Mesenchymal stem cell (in vitro differentiated cells and primary cell): ENCODE measurements around the gene SMARCC1.

ENCODE experiments used
- DNase-seq: peaks from one replicate; pipeline ENCODE4 v3.0.0-alpha.2; 2013
- H2AFZ ChIP-seq: one replicate; pipeline ENCODE4 v1.6.1; 2013; ENCODE audit warnings: low read depth, mild to moderate bottlenecking, control low read depth, inconsistent platforms, low read length, moderate library complexity
- H2AK5ac ChIP-seq: 2 replicates; pipeline ENCODE4 v1.6.1; 2013; ENCODE audit warnings: low read length, moderate library complexity, mild to moderate bottlenecking, inconsistent platforms; ENCODE audit not compliant: severe bottlenecking
- H2BK120ac ChIP-seq: one replicate; pipeline ENCODE4 v1.6.1; 2013; ENCODE audit warnings: low read depth, mild to moderate bottlenecking, inconsistent platforms, low read length, moderate library complexity
- H2BK12ac ChIP-seq, 2 experiments: one replicate each; pipeline ENCODE4 v1.6.1; 2013; ENCODE audit warnings: inconsistent platforms in 2 of 2, low read length in 2 of 2, mild to moderate bottlenecking in 2 of 2, moderate library complexity in 2 of 2, control low read depth in 1 of 2
- H2BK15ac ChIP-seq: one replicate; pipeline ENCODE4 v1.6.1; 2013; ENCODE audit warnings: mild to moderate bottlenecking, low read depth, inconsistent platforms; ENCODE audit not compliant: poor library complexity, severe bottlenecking
- H2BK5ac ChIP-seq: 2 replicates; pipeline ENCODE4 v1.6.1; 2013; ENCODE audit warnings: low read depth, mild to moderate bottlenecking, low read length, control low read depth, inconsistent platforms; ENCODE audit not compliant: poor library complexity, severe bottlenecking
- H3K14ac ChIP-seq, 2 experiments: one replicate each; pipeline ENCODE4 v1.6.1; 2013; ENCODE audit warnings: inconsistent platforms in 2 of 2, low read length in 2 of 2, control low read depth in 1 of 2, mild to moderate bottlenecking in 1 of 2, moderate library complexity in 1 of 2
- H3K18ac ChIP-seq, 2 experiments: one replicate each; pipeline ENCODE4 v1.6.1; 2013; ENCODE audit warnings: inconsistent platforms in 2 of 2, low read length in 2 of 2, control low read depth in 1 of 2, low read depth in 1 of 2, mild to moderate bottlenecking in 1 of 2
- H3K23ac ChIP-seq, 2 experiments: one replicate each; pipeline ENCODE4 v1.6.1; 2013; ENCODE audit warnings: inconsistent platforms in 2 of 2, low read length in 2 of 2, mild to moderate bottlenecking in 2 of 2, moderate library complexity in 2 of 2, control low read depth in 1 of 2
- H3K27ac ChIP-seq: 2 replicates; pipeline ENCODE4 v1.5.1; 2013; ENCODE audit warnings: mild to moderate bottlenecking, moderate library complexity, low read length, control low read depth, inconsistent platforms; ENCODE audit not compliant: poor library complexity, severe bottlenecking
- H3K27me3 ChIP-seq, 2 experiments: 2 replicates each; pipeline versions ENCODE4 v1.6.1 to v1.7.0; 2013; ENCODE audit warnings: low read length in 2 of 2, mild to moderate bottlenecking in 2 of 2, moderate library complexity in 2 of 2, control low read depth in 1 of 2, inconsistent platforms in 1 of 2; ENCODE audit not compliant: control insufficient read depth in 1 of 2, insufficient read depth in 1 of 2
- H3K36me3 ChIP-seq, 2 experiments: 2 replicates each; pipeline versions ENCODE4 v1.6.1 to v1.7.0; 2013; ENCODE audit warnings: low read length in 2 of 2, control low read depth in 1 of 2, inconsistent platforms in 1 of 2, low read depth in 1 of 2, mild to moderate bottlenecking in 1 of 2; ENCODE audit not compliant: insufficient read depth in 2 of 2, control insufficient read depth in 1 of 2
- H3K4ac ChIP-seq, 2 experiments: one replicate each; pipeline ENCODE4 v1.6.1; 2013; ENCODE audit warnings: inconsistent platforms in 2 of 2, low read length in 2 of 2, mild to moderate bottlenecking in 2 of 2, moderate library complexity in 2 of 2, control low read depth in 1 of 2, low read depth in 1 of 2
- H3K4me1 ChIP-seq: 2 replicates; pipeline ENCODE4 v1.6.1; 2013; ENCODE audit warnings: low read depth, low read length, control low read depth; ENCODE audit not compliant: control insufficient read depth, insufficient read depth
- H3K4me2 ChIP-seq: 2 replicates; pipeline ENCODE4 v1.6.1; 2013; ENCODE audit warnings: low read length, mild to moderate bottlenecking, inconsistent platforms; ENCODE audit not compliant: poor library complexity, severe bottlenecking
- H3K4me3 ChIP-seq, 2 experiments: 2 replicates each; pipeline versions ENCODE4 v1.5.1 to v1.7.0; 2013; ENCODE audit warnings: low read length in 2 of 2, mild to moderate bottlenecking in 2 of 2, control low read depth in 1 of 2, low read depth in 1 of 2; ENCODE audit not compliant: insufficient read depth in 1 of 2
- H3K79me1 ChIP-seq: replicated peaks from 2 replicates; pipeline ENCODE4 v1.6.1; 2013; ENCODE audit warnings: mild to moderate bottlenecking, control low read depth, low read length, inconsistent platforms; ENCODE audit not compliant: poor library complexity, severe bottlenecking
- H3K9ac ChIP-seq: 2 replicates; pipeline ENCODE4 v1.7.0; 2013; ENCODE audit warnings: mild to moderate bottlenecking, low read length, moderate library complexity
- H3K9me3 ChIP-seq: 2 replicates; pipeline ENCODE4 v1.7.0; 2013; ENCODE audit warnings: mild to moderate bottlenecking, low read length; ENCODE audit not compliant: control insufficient read depth
- H4K8ac ChIP-seq: one replicate; pipeline ENCODE4 v1.6.1; 2013; ENCODE audit warnings: inconsistent platforms, mild to moderate bottlenecking, low read length, moderate library complexity
- H4K91ac ChIP-seq: one replicate; pipeline ENCODE4 v1.6.1; 2013; ENCODE audit warnings: mild to moderate bottlenecking, low read length, inconsistent platforms
- WGBS: methylation state at CpG from one replicate; pipeline ENCODE4 v1.1.7; 2013; ENCODE audit warnings: mixed read lengths; 5-methylcytosine and 5-hydroxymethylcytosine counted together

Gene SMARCC1

DNA sequence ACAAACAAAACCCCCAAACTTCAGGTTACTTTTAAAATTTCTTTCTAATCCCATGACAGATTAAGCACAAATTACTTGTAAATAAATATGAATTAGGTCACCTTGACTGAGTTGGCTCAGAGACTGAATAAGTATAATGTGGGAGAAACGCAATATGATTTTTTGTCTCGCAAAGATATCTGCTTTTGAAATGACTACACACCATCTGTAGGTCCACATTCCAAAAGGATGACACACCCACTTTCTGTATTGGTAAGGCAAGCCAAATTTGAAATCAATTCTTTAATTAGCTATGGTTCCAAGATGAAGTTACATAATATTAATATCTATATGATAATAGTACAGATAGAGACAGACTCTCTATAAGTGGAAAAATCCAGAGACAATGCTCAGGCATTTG lies 136.1 kb downstream of the SMARCC1 start:
- no peak overlapping the region for H3K9ac ChIP-seq
- no peak for DNase-seq
- H3K4me3 ChIP-seq: no peak overlapping the region
- no peak overlapping the region for H3K23ac ChIP-seq
- WGBS: 100% methylated on average over 1 of the region's 2 CpGs
- no peaks in the 10 kb centered on the region for H3K27me3 ChIP-seq
- H2AK5ac ChIP-seq: no peak overlapping the region
- no peak overlapping the region for H4K91ac ChIP-seq
- H4K8ac ChIP-seq: no peak overlapping the region
- no peak overlapping the region for H3K4ac ChIP-seq
- no peaks in the 10 kb centered on the region for H3K9me3 ChIP-seq
- H3K4me2 ChIP-seq: no peak overlapping the region
- H3K18ac ChIP-seq: no peak overlapping the region
- H3K14ac ChIP-seq: no peak overlapping the region
- no peak overlapping the region for H2AFZ ChIP-seq
- H2BK12ac ChIP-seq: no peak overlapping the region
- H3K27ac ChIP-seq: no peak overlapping the region
- H2BK5ac ChIP-seq: no peak overlapping the region
- H3K4me1 ChIP-seq: no peaks in the 10 kb centered on the region
- no peak overlapping the region for H2BK15ac ChIP-seq
- peaks cover 28% of the 10 kb centered on the region for H3K79me1 ChIP-seq
- H2BK120ac ChIP-seq: no peak overlapping the region
- H3K36me3 ChIP-seq: peaks cover 17 to 35% of the 10 kb centered on the region in 2 experiments

DNA sequence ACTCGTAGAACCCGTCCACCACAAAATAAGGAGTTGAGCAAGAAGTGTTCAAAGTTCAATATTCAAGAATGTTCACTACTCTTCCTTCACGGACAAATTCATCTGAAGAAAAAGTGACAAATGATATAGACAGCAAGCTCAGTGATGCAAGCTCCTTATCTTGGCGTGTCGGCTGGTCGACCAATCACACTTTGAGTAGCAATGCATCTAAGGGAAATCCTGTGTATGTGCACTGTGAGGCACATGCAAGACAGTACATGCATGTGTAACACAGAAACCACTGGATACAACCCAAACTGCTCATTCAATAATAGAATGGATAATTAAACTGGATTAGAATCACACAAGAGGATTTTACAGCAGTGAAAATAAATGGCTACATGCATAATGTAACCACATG lies 138.6 kb downstream of the SMARCC1 start:
- H3K18ac ChIP-seq: no peak overlapping the region
- no peak overlapping the region for H2BK120ac ChIP-seq
- 97% methylated on average over 6 of the region's 6 CpGs for WGBS
- no peak overlapping the region for H3K4me3 ChIP-seq
- DNase-seq: no peak
- no peak overlapping the region for H2BK5ac ChIP-seq
- H3K9ac ChIP-seq: no peak overlapping the region
- H2BK12ac ChIP-seq: no peak overlapping the region
- H3K4ac ChIP-seq: no peak overlapping the region
- H3K27ac ChIP-seq: no peak overlapping the region
- H3K27me3 ChIP-seq: no peaks in the 10 kb centered on the region
- H3K23ac ChIP-seq: no peak overlapping the region
- H3K4me2 ChIP-seq: no peak overlapping the region
- H3K4me1 ChIP-seq: peaks cover 2% of the 10 kb centered on the region
- H3K36me3 ChIP-seq: peaks cover 16 to 41% of the 10 kb centered on the region in 2 experiments
- no peak overlapping the region for H2AK5ac ChIP-seq
- no peak overlapping the region for H4K91ac ChIP-seq
- no peak overlapping the region for H2AFZ ChIP-seq
- no peak overlapping the region for H3K14ac ChIP-seq
- no peaks in the 10 kb centered on the region for H3K9me3 ChIP-seq
- peaks cover 25% of the 10 kb centered on the region for H3K79me1 ChIP-seq
- H2BK15ac ChIP-seq: no peak overlapping the region
- H4K8ac ChIP-seq: no peak overlapping the region

DNA sequence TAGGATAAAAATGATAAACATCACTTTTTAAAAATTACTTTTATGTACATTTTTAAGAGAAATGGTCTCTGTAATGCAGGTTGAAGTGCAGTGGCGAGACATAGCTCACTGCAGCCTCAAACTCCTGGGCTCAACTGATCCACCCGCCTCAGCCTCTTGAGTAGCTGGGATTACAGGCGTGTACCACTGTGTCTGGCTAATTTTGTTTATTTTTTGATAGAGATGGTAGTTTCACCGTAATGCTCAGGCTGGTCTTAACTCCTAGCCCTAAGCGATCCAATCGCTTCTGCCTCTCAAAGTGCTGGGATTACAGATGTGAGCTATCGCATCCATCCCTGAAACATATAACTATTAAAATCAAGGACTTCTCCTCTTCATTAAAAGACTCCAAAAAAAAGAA lies 140.0 kb downstream of the SMARCC1 start:
- Histone ChIP-seq H3K36me3 (peaks cover 22 to 48% of the 10 kb centered on the region in 2 experiments), H3K14ac (no peak overlapping the region), H2BK15ac (no peak overlapping the region), H4K91ac (no peak overlapping the region), H3K9me3 (no peaks in the 10 kb centered on the region), H3K9ac (no peak overlapping the region), H3K4me2 (no peak overlapping the region), H3K4me3 (no peak overlapping the region), H3K4ac (no peak overlapping the region), H3K27ac (no peak overlapping the region), H4K8ac (no peak overlapping the region), H2AK5ac (no peak overlapping the region), H3K23ac (no peak overlapping the region), H3K18ac (no peak overlapping the region), H3K79me1 (peaks cover 25% of the 10 kb centered on the region), H3K27me3 (no peaks in the 10 kb centered on the region), H3K4me1 (peaks cover 2% of the 10 kb centered on the region), H2BK12ac (no peak overlapping the region), H2BK120ac (no peak overlapping the region), H2BK5ac (no peak overlapping the region), H2AFZ (no peak overlapping the region)
- WGBS: 94% methylated on average over 3 of the region's 7 CpGs
- DNase-seq: no peak

DNA sequence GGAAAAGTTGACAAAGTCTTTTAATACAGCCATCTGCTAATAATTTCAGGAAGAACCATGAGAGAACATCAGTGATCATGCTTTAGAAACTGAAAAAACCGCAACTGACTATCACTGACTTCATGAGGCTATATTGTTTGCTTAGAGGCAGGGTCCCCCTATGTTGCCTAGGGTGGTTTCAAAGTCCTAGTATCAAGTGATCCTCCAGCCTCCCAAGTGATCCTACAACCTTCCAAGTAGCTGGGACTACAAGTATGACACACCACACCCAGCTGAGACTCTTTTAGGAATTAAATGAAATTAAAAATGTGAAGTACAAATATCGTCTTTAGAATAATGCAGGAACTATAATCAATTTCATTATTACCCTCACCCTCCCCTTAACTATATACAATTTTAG lies 144.8 kb downstream of the SMARCC1 start:
- no peak overlapping the region for H2AFZ ChIP-seq
- peaks cover 18% of the 10 kb centered on the region for H3K79me1 ChIP-seq
- no peak overlapping the region for H2BK12ac ChIP-seq
- H2BK5ac ChIP-seq: no peak overlapping the region
- WGBS: 92% methylated on average over 2 of the region's 2 CpGs
- no peak overlapping the region for H2AK5ac ChIP-seq
- DNase-seq: no peak
- H3K9ac ChIP-seq: no peak overlapping the region
- no peak overlapping the region for H3K14ac ChIP-seq
- no peak overlapping the region for H3K4me3 ChIP-seq
- H3K4ac ChIP-seq: no peak overlapping the region
- no peak overlapping the region for H4K91ac ChIP-seq
- no peak overlapping the region for H3K27ac ChIP-seq
- H3K18ac ChIP-seq: no peak overlapping the region
- no peaks in the 10 kb centered on the region for H3K27me3 ChIP-seq
- H2BK120ac ChIP-seq: no peak overlapping the region
- H3K36me3 ChIP-seq: peaks cover 28 to 78% of the 10 kb centered on the region in 2 experiments
- H3K4me1 ChIP-seq: peaks cover 2% of the 10 kb centered on the region
- no peak overlapping the region for H3K23ac ChIP-seq
- no peak overlapping the region for H2BK15ac ChIP-seq
- H3K4me2 ChIP-seq: no peak overlapping the region
- no peaks in the 10 kb centered on the region for H3K9me3 ChIP-seq
- H4K8ac ChIP-seq: no peak overlapping the region
